ENCODE results near the gene GRIN1.

DNA sequence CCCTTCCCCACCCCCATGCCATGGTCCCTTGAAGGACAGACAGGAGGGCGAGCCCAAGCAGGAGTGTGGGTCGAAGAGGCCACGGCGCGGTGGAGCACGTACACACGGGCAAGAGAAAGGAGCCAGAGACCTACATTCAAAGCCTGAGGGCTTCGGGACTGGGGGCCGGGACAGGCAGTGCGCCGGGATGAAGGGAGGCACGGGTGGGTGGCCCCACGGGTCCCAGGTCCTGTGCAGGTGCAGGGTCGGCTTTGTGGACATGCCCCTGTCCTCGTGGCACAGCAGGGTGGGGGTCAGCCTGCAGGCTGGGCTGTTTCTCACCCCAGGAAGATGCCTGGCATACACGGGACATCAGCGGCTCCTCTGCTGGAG, 21.1 kb downstream of the GRIN1 start:
- TF ChIP-seq, protein P1, sequence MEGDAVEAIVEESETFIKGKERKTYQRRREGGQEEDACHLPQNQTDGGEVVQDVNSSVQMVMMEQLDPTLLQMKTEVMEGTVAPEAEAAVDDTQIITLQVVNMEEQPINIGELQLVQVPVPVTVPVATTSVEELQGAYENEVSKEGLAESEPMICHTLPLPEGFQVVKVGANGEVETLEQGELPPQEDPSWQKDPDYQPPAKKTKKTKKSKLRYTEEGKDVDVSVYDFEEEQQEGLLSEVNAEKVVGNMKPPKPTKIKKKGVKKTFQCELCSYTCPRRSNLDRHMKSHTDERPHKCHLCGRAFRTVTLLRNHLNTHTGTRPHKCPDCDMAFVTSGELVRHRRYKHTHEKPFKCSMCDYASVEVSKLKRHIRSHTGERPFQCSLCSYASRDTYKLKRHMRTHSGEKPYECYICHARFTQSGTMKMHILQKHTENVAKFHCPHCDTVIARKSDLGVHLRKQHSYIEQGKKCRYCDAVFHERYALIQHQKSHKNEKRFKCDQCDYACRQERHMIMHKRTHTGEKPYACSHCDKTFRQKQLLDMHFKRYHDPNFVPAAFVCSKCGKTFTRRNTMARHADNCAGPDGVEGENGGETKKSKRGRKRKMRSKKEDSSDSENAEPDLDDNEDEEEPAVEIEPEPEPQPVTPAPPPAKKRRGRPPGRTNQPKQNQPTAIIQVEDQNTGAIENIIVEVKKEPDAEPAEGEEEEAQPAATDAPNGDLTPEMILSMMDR (conservative IDR thresholded peaks at IDR 0.05): no peak
- no peak for TF ChIP-seq EZH2 (IDR thresholded peaks at IDR 0.05; ENCODE audit: low read depth)
